ENCODE results near the gene FAM135A. TPM values are rescaled to one million over a fixed set of nuclear protein-coding genes. Genes with fewer than 3 reads are reported as not detected.

FAM135A gene
- total and polyA plus RNA-seq, 2 of the 13 experiments (the other 11 are each of a cell fraction or from before 2014, with no cell fraction given): 26.9 to 31.5 TPM

DNA sequence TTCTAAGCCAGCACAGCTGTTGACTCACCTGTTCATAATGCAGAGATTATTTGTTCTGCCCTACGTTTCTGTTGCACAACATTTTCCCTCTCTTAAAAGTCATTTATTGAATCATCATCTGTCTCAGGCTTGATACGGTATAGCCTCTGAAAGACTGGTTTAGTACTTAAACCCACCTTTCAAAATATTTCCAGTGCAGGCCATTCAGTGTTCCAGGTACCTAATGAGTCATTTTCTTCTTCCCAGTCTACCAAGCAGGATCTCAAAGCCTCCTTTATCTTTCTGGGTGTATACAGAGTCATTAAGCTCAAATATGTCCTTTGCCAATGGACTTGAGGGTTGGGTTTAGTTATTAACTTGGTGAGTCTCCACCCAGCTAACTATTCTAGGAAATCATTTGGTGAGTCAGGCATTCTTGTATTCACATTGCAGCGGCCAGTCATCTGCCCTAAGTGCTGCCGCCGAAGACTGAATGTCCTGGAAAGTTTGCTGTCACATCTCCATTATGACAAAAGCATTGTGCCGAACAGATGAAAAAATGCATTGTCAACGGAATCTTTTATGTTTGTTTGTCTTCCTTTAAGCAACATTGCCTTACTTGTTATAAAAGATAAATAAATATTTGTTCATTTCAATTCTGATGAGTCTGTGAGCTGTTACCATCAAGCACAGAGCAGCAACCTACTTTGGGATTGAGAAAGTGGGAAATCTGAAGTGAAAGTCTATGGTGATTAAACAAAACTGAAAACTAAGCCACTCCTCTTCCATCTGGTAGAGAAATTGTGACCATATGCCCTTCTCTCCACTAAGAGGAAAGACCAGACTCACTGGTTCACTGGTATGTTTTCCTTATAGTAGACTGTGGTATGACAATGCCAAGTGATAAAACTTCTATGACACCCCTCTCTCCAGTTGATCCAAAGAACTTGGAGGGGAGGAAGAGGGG, 14.3 kb upstream of the FAM135A start (continued):
- peak; percentile 71; the same call in 1 of the 2 replicates for TF ChIP-seq NCOA2 (CRISPR knock-in tag; IDR thresholded peaks at IDR 0.05)
- no peak for TF ChIP-seq ZNF296 (CRISPR knock-in tag; conservative IDR thresholded peaks at IDR 0.05)
- TF ChIP-seq, protein P1, sequence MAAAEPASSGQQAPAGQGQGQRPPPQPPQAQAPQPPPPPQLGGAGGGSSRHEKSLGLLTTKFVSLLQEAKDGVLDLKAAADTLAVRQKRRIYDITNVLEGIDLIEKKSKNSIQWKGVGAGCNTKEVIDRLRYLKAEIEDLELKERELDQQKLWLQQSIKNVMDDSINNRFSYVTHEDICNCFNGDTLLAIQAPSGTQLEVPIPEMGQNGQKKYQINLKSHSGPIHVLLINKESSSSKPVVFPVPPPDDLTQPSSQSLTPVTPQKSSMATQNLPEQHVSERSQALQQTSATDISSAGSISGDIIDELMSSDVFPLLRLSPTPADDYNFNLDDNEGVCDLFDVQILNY (CRISPR knock-in tag; conservative IDR thresholded peaks at IDR 0.05): no peak
- TF ChIP-seq, protein P2, sequence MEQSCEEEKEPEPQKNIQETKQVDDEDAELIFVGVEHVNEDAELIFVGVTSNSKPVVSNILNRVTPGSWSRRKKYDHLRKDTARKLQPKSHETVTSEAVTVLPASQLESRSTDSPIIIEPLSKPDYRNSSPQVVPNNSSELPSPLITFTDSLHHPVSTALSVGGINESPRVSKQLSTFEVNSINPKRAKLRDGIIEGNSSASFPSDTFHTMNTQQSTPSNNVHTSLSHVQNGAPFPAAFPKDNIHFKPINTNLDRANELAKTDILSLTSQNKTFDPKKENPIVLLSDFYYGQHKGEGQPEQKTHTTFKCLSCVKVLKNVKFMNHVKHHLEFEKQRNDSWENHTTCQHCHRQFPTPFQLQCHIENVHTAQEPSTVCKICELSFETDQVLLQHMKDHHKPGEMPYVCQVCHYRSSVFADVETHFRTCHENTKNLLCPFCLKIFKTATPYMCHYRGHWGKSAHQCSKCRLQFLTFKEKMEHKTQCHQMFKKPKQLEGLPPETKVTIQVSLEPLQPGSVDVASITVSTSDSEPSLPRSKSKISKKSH (CRISPR knock-in tag; IDR thresholded peaks at IDR 0.05; ENCODE audit: borderline replicate concordance): no peak
- TF ChIP-seq, protein P3, sequence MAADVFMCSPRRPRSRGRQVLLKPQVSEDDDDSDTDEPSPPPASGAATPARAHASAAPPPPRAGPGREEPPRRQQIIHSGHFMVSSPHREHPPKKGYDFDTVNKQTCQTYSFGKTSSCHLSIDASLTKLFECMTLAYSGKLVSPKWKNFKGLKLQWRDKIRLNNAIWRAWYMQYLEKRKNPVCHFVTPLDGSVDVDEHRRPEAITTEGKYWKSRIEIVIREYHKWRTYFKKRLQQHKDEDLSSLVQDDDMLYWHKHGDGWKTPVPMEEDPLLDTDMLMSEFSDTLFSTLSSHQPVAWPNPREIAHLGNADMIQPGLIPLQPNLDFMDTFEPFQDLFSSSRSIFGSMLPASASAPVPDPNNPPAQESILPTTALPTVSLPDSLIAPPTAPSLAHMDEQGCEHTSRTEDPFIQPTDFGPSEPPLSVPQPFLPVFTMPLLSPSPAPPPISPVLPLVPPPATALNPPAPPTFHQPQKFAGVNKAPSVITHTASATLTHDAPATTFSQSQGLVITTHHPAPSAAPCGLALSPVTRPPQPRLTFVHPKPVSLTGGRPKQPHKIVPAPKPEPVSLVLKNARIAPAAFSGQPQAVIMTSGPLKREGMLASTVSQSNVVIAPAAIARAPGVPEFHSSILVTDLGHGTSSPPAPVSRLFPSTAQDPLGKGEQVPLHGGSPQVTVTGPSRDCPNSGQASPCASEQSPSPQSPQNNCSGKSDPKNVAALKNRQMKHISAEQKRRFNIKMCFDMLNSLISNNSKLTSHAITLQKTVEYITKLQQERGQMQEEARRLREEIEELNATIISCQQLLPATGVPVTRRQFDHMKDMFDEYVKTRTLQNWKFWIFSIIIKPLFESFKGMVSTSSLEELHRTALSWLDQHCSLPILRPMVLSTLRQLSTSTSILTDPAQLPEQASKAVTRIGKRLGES (CRISPR knock-in tag; IDR thresholded peaks at IDR 0.05; ENCODE audit: borderline replicate concordance): no peak
- TF ChIP-seq CC2D1A (CRISPR knock-in tag; IDR thresholded peaks at IDR 0.05): no peak
- TF ChIP-seq ZFP36 (IDR thresholded peaks at IDR 0.05; ENCODE audit: borderline replicate concordance, low read depth, low read length, partially characterized antibody): no peak
- TF ChIP-seq, protein P4, sequence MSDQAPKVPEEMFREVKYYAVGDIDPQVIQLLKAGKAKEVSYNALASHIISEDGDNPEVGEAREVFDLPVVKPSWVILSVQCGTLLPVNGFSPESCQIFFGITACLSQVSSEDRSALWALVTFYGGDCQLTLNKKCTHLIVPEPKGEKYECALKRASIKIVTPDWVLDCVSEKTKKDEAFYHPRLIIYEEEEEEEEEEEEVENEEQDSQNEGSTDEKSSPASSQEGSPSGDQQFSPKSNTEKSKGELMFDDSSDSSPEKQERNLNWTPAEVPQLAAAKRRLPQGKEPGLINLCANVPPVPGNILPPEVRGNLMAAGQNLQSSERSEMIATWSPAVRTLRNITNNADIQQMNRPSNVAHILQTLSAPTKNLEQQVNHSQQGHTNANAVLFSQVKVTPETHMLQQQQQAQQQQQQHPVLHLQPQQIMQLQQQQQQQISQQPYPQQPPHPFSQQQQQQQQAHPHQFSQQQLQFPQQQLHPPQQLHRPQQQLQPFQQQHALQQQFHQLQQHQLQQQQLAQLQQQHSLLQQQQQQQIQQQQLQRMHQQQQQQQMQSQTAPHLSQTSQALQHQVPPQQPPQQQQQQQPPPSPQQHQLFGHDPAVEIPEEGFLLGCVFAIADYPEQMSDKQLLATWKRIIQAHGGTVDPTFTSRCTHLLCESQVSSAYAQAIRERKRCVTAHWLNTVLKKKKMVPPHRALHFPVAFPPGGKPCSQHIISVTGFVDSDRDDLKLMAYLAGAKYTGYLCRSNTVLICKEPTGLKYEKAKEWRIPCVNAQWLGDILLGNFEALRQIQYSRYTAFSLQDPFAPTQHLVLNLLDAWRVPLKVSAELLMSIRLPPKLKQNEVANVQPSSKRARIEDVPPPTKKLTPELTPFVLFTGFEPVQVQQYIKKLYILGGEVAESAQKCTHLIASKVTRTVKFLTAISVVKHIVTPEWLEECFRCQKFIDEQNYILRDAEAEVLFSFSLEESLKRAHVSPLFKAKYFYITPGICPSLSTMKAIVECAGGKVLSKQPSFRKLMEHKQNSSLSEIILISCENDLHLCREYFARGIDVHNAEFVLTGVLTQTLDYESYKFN (CRISPR knock-in tag; conservative IDR thresholded peaks at IDR 0.05): peak; percentile 69
- TF ChIP-seq, protein P5, sequence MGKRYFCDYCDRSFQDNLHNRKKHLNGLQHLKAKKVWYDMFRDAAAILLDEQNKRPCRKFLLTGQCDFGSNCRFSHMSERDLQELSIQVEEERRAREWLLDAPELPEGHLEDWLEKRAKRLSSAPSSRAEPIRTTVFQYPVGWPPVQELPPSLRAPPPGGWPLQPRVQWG (CRISPR knock-in tag; IDR thresholded peaks at IDR 0.05; ENCODE audit: borderline replicate concordance, low read depth): no peak
- TF ChIP-seq NR2C2 (CRISPR knock-in tag; IDR thresholded peaks at IDR 0.05; ENCODE audit: borderline replicate concordance): no peak
- TF ChIP-seq TEAD3 (CRISPR knock-in tag; optimal IDR thresholded peaks at IDR 0.05; ENCODE audit: borderline replicate concordance): peak; percentile 65
- TF ChIP-seq, protein P6, sequence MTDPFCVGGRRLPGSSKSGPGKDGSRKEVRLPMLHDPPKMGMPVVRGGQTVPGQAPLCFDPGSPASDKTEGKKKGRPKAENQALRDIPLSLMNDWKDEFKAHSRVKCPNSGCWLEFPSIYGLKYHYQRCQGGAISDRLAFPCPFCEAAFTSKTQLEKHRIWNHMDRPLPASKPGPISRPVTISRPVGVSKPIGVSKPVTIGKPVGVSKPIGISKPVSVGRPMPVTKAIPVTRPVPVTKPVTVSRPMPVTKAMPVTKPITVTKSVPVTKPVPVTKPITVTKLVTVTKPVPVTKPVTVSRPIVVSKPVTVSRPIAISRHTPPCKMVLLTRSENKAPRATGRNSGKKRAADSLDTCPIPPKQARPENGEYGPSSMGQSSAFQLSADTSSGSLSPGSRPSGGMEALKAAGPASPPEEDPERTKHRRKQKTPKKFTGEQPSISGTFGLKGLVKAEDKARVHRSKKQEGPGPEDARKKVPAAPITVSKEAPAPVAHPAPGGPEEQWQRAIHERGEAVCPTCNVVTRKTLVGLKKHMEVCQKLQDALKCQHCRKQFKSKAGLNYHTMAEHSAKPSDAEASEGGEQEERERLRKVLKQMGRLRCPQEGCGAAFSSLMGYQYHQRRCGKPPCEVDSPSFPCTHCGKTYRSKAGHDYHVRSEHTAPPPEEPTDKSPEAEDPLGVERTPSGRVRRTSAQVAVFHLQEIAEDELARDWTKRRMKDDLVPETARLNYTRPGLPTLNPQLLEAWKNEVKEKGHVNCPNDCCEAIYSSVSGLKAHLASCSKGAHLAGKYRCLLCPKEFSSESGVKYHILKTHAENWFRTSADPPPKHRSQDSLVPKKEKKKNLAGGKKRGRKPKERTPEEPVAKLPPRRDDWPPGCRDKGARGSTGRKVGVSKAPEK (CRISPR knock-in tag; IDR thresholded peaks at IDR 0.05; ENCODE audit: borderline replicate concordance): no peak
- TF ChIP-seq, protein P7, sequence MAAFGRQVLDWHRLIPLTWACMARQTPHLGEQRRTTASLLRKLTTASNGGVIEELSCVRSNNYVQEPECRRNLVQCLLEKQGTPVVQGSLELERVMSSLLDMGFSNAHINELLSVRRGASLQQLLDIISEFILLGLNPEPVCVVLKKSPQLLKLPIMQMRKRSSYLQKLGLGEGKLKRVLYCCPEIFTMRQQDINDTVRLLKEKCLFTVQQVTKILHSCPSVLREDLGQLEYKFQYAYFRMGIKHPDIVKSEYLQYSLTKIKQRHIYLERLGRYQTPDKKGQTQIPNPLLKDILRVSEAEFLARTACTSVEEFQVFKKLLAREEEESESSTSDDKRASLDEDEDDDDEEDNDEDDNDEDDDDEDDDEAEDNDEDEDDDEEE (CRISPR knock-in tag; IDR thresholded peaks at IDR 0.05): no peak
